Parathyroid adenoma (tissue), 2 donors: Measurements from ENCODE around the gene WDR72.

Source experiments
- H2AFZ ChIP-seq: fragments of 300-600 bp; sonication (generic); one replicate; pipeline ENCODE4 v1.7.0; 2017; ENCODE audit warnings: antibody characterized with exemption, mild to moderate bottlenecking
- H3K27ac ChIP-seq: fragments of 300-600 bp; sonication (generic); one replicate; pipeline ENCODE4 v1.7.0; 2017
- H3K27me3 ChIP-seq: fragments of 300-600 bp; sonication (generic); one replicate; pipeline ENCODE4 v1.7.0; 2017; ENCODE audit warnings: low read length; ENCODE audit not compliant: control insufficient read depth, insufficient read depth
- H3K36me3 ChIP-seq: fragments of 300-600 bp; sonication (generic); one replicate; pipeline ENCODE4 v1.7.0; 2017; ENCODE audit warnings: low read length; ENCODE audit not compliant: control insufficient read depth, insufficient read depth
- H3K4me1 ChIP-seq: fragments of 300-600 bp; sonication (generic); one replicate; pipeline ENCODE4 v1.7.0; 2017; ENCODE audit warnings: control low read depth
- H3K4me2 ChIP-seq: fragments of 300-600 bp; sonication (generic); one replicate; pipeline ENCODE4 v1.7.0; 2017; ENCODE audit warnings: low read length
- H3K4me3 ChIP-seq: fragments of 300-600 bp; sonication (generic); one replicate; pipeline ENCODE4 v1.7.0; 2017; ENCODE audit warnings: low read depth, low read length
- H3K79me2 ChIP-seq: fragments of 300-600 bp; sonication (generic); one replicate; pipeline ENCODE4 v1.7.0; 2017; ENCODE audit warnings: control low read depth
- H3K9ac ChIP-seq: fragments of 300-600 bp; sonication (generic); one replicate; pipeline ENCODE4 v1.7.0; 2017; ENCODE audit warnings: mild to moderate bottlenecking
- H3K9me3 ChIP-seq: fragments of 300-600 bp; sonication (generic); one replicate; pipeline ENCODE4 v1.7.0; 2017; ENCODE audit warnings: low read length; ENCODE audit not compliant: control insufficient read depth
- CTCF ChIP-seq: fragments of 300-600 bp; sonication (generic); IDR thresholded peaks from one replicate; pipeline ENCODE4 v1.7.0; 2017; ENCODE audit warnings: antibody characterized with exemption, mild to moderate bottlenecking
- donor health status: primary hyperparathyroidism.

Gene WDR72

DNA sequence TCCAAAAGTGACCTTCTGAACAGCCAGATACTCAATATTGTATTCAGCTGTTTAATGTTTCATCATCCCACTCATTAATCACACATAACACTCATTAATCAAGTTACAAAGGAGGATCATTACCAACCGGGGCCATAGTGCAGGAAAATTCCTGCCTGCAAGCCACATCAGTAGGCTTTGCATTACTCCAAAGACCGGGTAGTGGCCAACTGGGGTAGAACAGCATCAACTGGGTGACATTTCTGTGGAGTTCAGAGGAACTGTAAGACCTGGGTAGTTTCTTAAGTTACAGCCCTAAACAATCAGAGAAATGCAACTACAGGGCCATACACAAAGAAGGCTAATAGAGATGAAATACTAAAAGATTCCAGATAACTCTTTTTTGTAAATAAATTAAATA is 253.1 kb downstream of the WDR72 start:
- TF ChIP-seq CTCF: no peak
- Histone ChIP-seq H3K79me2 (no peaks in the 10 kb centered on the region), H3K36me3 (no peaks in the 10 kb centered on the region), H3K4me2 (no peak overlapping the region), H3K9ac (no peak overlapping the region), H3K27ac (no peak overlapping the region), H3K27me3 (no peaks in the 10 kb centered on the region), H3K9me3 (no peaks in the 10 kb centered on the region), H3K4me3 (no peak overlapping the region), H3K4me1 (no peaks in the 10 kb centered on the region), H2AFZ (no peak overlapping the region)

DNA sequence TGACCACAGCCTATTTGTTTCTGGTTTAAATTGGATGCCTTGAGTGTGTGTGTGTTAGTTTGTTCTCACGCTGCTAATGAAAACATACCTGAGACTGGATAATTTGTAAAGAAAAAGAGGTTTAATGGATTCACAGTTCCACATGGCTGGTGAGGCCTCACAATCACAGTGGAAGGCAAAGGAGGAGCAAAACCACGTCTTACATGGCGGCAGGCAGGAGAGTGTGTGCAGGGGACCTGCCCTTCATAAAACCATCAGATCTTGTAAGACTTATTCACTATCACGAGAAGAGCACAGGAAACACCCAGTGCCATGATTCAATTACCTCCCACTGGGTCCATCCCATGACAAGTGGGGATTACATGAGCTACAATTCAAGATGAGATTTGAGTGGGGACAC is 260.5 kb downstream of the WDR72 start:
- Histone ChIP-seq H3K9ac (no peak overlapping the region), H3K4me1 (no peaks in the 10 kb centered on the region), H3K27me3 (no peaks in the 10 kb centered on the region), H2AFZ (no peak overlapping the region), H3K4me2 (no peak overlapping the region), H3K36me3 (no peaks in the 10 kb centered on the region), H3K9me3 (no peaks in the 10 kb centered on the region), H3K4me3 (no peak overlapping the region), H3K79me2 (no peaks in the 10 kb centered on the region), H3K27ac (no peak overlapping the region)
- TF ChIP-seq CTCF: no peak

GRCh38 chr15:53490341-53490740 is 269.1 kb downstream of the WDR72 start:
- H3K79me2 ChIP-seq: no peaks in the 10 kb centered on the region
- no peaks in the 10 kb centered on the region for H3K4me1 ChIP-seq
- H3K4me3 ChIP-seq: no peak overlapping the region
- no peaks in the 10 kb centered on the region for H3K9me3 ChIP-seq
- H2AFZ ChIP-seq: no peak overlapping the region
- H3K36me3 ChIP-seq: no peaks in the 10 kb centered on the region
- no peak overlapping the region for H3K9ac ChIP-seq
- TF ChIP-seq CTCF: no peak
- no peak overlapping the region for H3K27ac ChIP-seq
- H3K27me3 ChIP-seq: no peaks in the 10 kb centered on the region
- H3K4me2 ChIP-seq: no peak overlapping the region

DNA sequence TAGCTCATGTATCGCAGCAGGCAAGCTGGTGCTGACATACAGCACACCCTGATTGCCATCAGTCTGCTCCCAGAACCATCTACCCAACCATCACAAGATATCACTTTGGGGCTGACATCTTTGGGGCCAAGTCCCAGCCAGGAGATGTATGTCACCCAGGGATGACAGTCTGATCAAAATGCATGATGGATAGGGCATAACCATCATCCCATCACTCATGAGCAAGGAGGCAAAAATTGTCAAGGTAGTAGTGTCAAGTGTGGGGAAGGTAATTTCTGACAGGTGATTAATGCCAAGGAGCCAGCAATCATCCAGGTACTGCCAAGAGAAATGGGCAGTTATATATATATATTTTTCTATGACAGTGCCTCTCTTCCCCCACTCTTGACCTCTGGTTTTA is 277.4 kb downstream of the WDR72 start:
- H3K9ac ChIP-seq: no peak overlapping the region
- no peaks in the 10 kb centered on the region for H3K27me3 ChIP-seq
- no peak overlapping the region for H3K4me3 ChIP-seq
- H2AFZ ChIP-seq: no peak overlapping the region
- H3K4me1 ChIP-seq: no peaks in the 10 kb centered on the region
- TF ChIP-seq CTCF: no peak
- H3K4me2 ChIP-seq: no peak overlapping the region
- no peaks in the 10 kb centered on the region for H3K79me2 ChIP-seq
- no peaks in the 10 kb centered on the region for H3K9me3 ChIP-seq
- no peaks in the 10 kb centered on the region for H3K36me3 ChIP-seq
- no peak overlapping the region for H3K27ac ChIP-seq

DNA sequence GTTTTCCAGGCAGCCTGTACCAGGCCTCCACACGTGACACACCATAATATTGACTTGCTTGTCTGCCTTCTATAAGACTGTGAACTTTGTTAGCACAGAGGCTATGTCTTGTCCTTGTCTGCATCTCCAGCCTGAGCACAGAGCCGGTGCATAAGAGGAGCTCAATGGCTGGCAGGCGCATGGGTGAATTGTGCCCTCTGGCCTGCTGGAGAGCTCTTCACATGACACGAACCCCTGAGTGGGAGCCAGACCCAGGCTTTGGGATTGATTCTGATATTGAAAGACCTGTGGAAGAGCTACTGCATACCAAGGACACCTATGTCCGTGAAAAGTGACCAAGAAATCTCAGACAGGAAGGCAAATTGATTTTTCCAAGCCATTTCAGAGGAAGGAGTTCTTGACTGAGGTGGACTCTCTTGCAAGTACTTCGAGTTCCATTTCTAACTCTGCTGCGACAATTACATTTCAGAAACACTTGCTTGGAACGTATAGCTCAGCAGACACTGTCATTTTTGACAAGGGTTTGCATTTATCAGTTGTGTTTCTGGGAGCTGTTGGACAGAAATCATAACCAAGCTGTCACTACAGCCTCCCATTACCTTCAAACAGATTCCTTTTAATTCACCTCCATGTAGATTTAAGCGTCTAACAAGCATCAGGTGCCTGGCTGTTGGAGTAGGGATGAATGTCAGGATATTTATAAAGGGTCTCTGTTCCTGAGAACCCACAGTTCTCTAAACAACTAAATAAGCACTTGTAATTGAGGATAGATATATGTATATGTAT is 281.3 kb downstream of the WDR72 start:
- no peaks in the 10 kb centered on the region for H3K36me3 ChIP-seq
- H3K79me2 ChIP-seq: no peaks in the 10 kb centered on the region
- H3K4me2 ChIP-seq: no peak overlapping the region
- H2AFZ ChIP-seq: no peak overlapping the region
- no peaks in the 10 kb centered on the region for H3K4me1 ChIP-seq
- H3K27ac ChIP-seq: no peak overlapping the region
- no peaks in the 10 kb centered on the region for H3K9me3 ChIP-seq
- no peaks in the 10 kb centered on the region for H3K27me3 ChIP-seq
- no peak for TF ChIP-seq CTCF
- no peak overlapping the region for H3K9ac ChIP-seq
- no peak overlapping the region for H3K4me3 ChIP-seq
